A549 treated with RU486 at 1 μM for 4 hours (cell line): ENCODE results near the gene KCNK5. TPM values are rescaled to one million over a fixed set of nuclear protein-coding genes. Genes with fewer than 3 reads are reported as not detected.

Experiments
- total RNA-seq: library from RNA; stranded (reverse); fragments of 200-300 nt; extraction: Qiagen RNA extraction; gene quantifications from 5 replicates; pipeline ENCODE4 v1.2.3, GENCODE V29; 2022; ENCODE audit warnings: low read depth

Gene KCNK5, protein sequence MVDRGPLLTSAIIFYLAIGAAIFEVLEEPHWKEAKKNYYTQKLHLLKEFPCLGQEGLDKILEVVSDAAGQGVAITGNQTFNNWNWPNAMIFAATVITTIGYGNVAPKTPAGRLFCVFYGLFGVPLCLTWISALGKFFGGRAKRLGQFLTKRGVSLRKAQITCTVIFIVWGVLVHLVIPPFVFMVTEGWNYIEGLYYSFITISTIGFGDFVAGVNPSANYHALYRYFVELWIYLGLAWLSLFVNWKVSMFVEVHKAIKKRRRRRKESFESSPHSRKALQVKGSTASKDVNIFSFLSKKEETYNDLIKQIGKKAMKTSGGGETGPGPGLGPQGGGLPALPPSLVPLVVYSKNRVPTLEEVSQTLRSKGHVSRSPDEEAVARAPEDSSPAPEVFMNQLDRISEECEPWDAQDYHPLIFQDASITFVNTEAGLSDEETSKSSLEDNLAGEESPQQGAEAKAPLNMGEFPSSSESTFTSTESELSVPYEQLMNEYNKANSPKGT
- 1.0 to 1.7 TPM (median 1.4 TPM) in 5 replicates for total RNA-seq

GRCh38 chr6:39228992-39229767, at the start of gene KCNK5:
Gene KCNK5, minus strand, starts transcription at chr6:39229475. Its CDS starts 364 bp downstream, at chr6:39229111.

Other genes with a start within 250 kb of the KCNK5 start
- gene GLP1R, start 180.7 kb downstream of the KCNK5 start, total RNA-seq = not detected in 5 replicates
- gene SAYSD1, start 114.3 kb downstream of the KCNK5 start, total RNA-seq = 5.6 to 6.9 TPM (median 6.1 TPM) in 5 replicates
- not detected in 5 replicates for gene KCNK17, start 84.9 kb upstream of the KCNK5 start, total RNA-seq
- gene KCNK16, start 93.2 kb upstream of the KCNK5 start, total RNA-seq = not detected in 5 replicates